GM19035 (cell line): Measurements from ENCODE around the gene DENND5B.
"Not testable (repeated sequence)": the region's sequence is repeated elsewhere in the genome, so short reads cannot be mapped to it uniquely, and the experiment has no call there.

Source experiments
- ATAC-seq: cut with Tn5 transposase; IDR thresholded peaks from one replicate; pipeline ENCODE4 v1.9.1; 2021; ENCODE audit not compliant: unreplicated experiment

The DENND5B gene

DNA sequence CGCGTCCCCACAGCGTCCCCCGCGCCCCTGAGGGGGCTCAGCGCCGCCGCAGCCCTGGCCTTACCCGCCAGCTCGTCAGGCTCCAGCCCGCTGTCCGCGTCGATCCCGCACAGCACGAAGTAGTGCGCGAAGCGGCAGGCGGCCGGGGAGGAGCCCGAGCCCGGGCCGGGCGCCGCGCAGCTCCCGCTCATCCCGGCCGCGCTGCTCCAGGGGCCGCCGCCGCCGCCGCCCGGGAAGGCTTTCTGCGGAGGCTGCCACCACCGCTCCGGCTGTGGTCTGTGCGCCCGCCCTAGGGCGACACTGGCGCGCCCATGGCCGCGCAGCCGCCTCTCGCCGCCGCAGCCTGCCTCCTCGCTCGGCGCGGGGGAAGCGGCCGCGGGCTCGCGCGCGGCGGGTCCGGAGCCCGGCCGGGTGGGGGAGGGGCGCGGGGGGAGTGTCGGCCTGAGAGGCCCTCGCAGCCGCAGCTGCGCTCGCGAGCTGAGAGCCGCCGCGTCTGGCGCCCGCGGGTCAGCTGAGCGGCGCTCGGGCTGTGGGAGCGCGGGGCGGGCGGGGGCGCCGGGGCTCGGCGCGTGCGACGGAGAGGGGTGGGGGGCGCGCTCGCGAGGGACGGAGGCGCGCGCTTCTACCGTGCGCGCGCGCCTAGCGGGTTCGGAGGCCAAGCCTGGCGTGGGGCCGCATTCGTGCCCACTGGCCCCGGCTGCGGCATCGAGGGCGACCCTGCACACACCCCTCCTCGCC lies at the start of gene DENND5B:
Gene DENND5B, minus strand, starts transcription at position 495 of the 738 bp plus-strand sequence. Its CDS starts 304 bp downstream, at position 191.
- ATAC-seq = peak; percentile 61

- no peak for ATAC-seq
These were observed 43.7 kb upstream of the DENND5B start for GRCh38 chr12:31634620-31635019.

GRCh38 chr12:31633464-31633863 lies 42.5 kb upstream of the DENND5B start:
- ATAC-seq = no peak

- no peak for ATAC-seq
These were observed 40.9 kb upstream of the DENND5B start for GRCh38 chr12:31631809-31632208.

- ATAC-seq = no peak
These were observed 40.2 kb upstream of the DENND5B start for GRCh38 chr12:31631023-31631724.

- ATAC-seq = no peak
These were observed 39.1 kb upstream of the DENND5B start for GRCh38 chr12:31629756-31630732.

DNA sequence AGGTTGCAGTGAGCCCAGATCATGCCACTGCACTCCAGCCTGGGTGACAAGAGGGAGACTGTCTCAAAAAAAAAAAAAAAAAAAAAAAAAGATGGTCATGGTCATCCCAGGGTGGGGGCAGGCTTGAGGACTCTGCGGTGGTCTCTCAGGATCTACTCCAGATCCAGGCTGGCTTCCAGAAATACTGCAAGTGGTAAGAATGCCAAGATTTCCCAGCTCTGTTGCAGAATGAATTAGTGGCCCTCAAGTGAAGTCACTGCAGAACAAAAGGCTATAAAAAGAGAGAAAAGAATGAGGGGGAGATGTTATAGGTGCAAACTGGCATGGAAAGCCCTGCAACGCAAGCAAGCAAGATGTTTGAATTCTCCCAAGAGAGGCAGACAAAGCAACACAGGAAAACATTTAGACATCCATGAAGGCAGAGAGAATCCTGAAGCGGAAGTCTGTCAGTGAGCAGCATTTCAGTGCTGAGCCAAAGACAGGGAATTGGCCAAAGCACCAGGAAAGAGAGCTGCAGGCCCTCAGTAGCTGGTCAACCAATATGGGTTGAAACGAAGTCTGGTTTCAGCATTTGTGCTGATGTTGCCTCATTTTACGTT lies 36.6 kb upstream of the DENND5B start:
- ATAC-seq = no peak

DNA sequence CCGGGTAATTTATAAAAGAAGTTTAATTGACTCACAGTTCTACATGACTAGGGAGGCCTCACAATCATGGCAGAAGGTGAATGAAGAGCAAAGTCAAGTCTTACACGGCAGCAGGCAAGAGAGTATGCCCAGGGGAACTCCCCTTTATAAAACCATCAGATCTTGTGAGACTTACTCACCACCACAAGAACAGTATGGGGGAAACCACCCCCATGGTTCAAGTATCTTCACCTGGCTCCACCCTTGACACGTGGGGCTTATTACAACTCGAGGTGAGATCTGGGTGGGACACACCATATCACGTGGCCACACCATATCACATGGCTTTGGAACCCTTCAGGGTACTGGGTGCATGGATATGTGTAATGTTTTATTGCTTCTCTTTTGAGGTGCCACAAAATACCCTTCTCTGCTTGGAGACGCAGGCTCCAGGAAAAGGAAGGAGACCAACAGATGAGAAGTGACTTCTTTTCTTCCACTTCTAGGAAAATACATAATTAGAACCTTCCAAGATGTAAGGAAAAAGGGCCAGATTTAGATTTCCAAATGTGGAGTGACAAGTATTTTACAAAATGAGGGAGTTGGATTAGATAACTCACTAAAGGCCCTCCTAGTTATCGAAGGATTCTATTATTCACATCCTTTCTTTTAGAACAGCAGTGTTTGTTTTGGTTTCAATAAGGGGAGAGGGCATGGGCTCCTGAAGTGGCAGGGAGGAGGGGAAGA lies 35.5 kb upstream of the DENND5B start:
- ATAC-seq = no peak

DNA sequence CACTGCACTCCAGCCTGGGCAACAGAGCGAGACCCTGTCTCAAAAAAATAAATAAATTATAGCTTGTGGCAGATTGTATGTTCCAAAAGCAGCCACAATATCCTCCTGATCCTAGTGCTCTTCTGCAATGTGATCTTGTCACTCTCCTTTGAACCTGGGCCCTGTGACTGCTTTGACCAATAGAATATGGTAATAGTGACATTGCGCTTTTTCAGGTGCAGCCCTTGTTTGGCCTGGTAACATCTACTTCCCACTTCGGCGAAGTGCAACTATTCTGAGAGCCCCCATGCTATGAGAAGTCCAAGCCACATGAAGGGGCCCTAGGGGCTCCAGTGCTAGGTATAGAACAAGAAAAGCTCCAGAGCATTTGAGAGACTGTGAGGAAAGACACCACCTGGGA lies 31.1 kb upstream of the DENND5B start:
- ATAC-seq = no peak

- no peak for ATAC-seq
These were observed 29.4 kb upstream of the DENND5B start for GRCh38 chr12:31620311-31620710.

DNA sequence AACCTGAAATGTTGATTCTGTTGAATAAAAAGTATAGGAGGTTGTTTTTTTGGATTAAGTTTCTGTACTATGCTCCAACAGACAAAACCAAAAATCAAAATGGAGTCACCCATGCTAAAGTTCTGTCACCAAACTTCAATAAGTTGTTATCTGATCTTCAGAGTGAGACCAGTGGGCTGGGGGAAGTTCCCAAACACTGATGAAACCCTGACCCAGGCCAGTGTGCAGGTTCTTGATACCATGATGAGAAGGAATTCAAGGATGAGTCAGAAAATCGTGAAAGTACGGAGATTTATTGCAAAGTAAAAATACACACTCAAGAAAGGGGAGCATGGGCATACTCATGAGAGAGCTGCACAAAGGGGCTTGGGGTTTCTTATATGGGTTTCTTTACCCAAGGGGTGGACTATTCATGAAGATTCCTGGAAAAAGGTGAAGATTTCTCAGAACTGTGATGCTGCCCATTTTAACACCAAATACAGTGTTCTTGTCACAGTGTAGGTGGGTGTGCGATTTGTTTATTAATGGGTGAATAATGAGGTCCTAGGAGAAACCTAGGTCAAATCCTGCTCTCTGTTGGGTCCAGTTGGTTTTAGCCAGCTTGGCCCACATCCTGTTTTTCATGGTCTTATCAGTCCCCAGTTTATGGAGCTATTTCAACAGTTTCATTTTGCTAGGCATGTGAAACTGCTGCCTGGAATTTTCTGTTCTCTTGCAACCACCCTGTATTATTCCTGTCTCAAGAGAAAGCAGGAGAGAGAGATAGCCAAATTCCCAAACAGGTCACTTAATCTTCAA lies 27.5 kb upstream of the DENND5B start:
- no peak for ATAC-seq

DNA sequence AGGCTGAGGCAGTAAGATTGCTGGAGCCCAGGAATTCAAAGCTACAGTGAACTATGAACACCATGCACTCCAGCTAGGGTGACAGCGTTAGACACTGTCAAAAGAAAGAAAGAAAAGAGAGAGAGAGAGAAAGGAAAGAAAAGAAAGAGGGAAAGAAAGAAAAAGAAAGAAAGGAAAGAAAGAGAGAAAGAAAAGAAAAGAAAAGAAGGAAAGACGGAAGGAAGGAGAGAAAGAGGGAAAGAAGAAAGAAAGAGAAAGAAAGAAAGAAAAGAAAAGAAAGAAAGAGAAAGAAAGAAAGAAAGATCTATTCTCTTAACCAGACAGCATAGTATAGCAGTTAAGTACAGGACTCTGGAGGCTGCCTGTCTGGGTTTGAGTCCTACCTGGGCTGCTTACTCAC lies 21.9 kb upstream of the DENND5B start:
- ATAC-seq = no peak

DNA sequence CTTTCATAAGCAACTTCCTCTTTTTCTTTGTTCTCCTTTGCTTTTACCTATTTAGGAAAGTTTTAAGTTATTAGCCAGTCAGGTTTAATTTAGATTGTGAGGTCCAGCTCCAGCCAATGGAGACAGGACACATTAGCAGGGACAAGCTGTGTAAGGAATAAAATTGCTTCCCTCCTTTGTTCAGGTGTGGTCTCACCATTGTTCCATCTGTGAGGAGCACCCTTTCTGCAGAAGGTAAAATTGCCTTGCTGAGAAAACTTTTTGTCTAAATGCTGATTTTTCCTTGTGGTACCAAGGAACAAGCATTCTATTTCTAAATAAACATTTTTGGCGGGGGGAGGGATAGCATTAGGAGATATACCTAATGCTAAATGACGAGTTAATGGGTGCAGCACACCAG lies 17.4 kb upstream of the DENND5B start:
- not testable (repeated sequence) for ATAC-seq

DNA sequence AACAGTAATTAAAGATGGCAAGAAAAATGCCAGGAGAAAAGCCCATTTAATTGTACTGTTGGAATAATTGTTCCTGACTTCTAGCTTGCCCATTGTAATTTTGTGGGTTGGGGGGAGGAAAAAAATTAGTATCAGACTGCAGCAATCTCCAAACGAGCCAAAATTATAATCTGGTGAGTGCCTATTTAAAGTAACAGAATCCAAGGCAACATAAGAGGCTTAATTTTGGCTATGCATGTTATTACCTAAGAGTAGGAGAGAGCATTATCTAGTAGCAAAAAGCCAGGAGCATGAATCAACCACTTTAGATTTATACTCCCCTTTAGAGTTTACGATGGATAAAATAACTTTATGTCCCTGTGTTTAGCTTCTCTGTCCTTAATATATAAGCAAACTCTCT lies 14.6 kb upstream of the DENND5B start:
- no peak for ATAC-seq

GRCh38 chr12:31603546-31604009 lies 12.6 kb upstream of the DENND5B start:
- peak; percentile 96 for ATAC-seq

DNA sequence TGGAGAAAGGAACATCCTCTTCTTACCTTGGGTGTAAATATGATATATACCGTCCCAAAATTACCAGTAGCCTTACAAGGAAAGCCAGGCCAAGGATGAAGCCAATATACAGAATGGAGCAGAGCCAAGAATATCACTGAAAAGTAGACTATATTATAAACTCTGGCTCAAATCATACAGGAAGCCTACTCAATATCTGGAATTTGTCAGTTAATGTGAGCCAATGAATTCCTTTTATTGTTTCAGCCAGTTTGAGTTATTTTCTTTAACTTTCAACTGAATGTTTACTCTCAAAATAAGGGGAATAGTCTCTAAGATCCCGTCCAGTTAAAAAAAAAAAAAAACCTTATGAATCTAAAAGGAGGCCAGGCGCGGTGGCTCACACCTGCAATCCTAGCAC lies 9.8 kb upstream of the DENND5B start:
- ATAC-seq = no peak

DNA sequence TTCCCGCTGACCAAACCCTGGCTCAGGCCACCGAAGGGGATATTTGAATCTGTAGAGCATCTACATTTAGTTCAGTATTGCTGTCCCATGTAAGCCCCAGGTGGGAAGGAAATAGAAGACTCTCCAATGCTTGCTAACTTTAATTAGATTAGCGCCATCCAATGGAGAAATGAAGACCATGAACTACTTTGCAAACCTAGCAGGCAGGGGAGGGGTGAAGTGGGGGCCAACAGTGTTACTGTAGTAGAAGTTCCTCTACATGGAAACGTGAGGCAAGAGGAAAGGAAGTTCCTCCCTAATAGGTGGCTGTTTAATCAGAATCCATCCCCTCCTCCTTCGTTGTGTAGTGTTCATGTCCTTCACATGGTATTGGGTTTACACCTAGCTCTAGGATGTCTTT lies 9.3 kb upstream of the DENND5B start:
- no peak for ATAC-seq

GRCh38 chr12:31599053-31599452 lies 8.1 kb upstream of the DENND5B start:
- ATAC-seq = peak; percentile 50

- no peak for ATAC-seq
These were observed 6.1 kb upstream of the DENND5B start for GRCh38 chr12:31597066-31597465.
